Right lobe of liver (tissue), 6 donors: Measurements from ENCODE around the gene CTPS1. TPM values are rescaled to one million over a fixed set of nuclear protein-coding genes. Genes with fewer than 3 reads are reported as not detected.

Source experiments
- ATAC-seq, 4 donors: fragments of 200-7000 bp; cut with Tn5 transposase; one replicate each; pipeline ENCODE4 v1.9.1; 2020; ENCODE audit warnings: mild to moderate bottlenecking in 4 of 4, moderate library complexity in 4 of 4
- DNase-seq, 3 donors: peaks; one replicate each; pipeline ENCODE4 v3.0.0-alpha.2; 2020
- H3K27ac ChIP-seq, 3 donors: fragments of 200-600 bp; one replicate each; pipeline ENCODE4 v1.8.0; 2022
- H3K27me3 ChIP-seq, 2 donors: fragments of 200-600 bp; one replicate each; pipeline ENCODE4 v1.8.0; 2022
- H3K36me3 ChIP-seq, 4 donors: fragments of 200-600 bp; sonication (generic) in 1 of 4; one replicate each; pipeline versions ENCODE4 v1.5.1 to v1.8.0; 2017 to 2022; ENCODE audit warnings: control low read depth in 1 of 4
- H3K4me1 ChIP-seq, 4 donors: fragments of 200-600 bp; sonication (generic) in 1 of 4; one replicate each; pipeline versions ENCODE4 v1.5.1 to v1.8.0; 2017 to 2022; ENCODE audit warnings: control low read depth in 1 of 4
- H3K4me3 ChIP-seq, 3 donors: fragments of 200-600 bp; one replicate each; pipeline ENCODE4 v1.8.0; 2022
- H3K9me3 ChIP-seq, 4 donors: fragments of 200-600 bp; sonication (generic) in 1 of 4; one replicate each; pipeline versions ENCODE4 v1.5.1 to v1.8.0; 2017 to 2022; ENCODE audit warnings: control low read depth in 1 of 4
- CTCF ChIP-seq, 4 donors: fragments of 200-600 bp in 3 of 4; fragments of 450-650 bp in 1 of 4; IDR thresholded peaks; one replicate each; pipeline versions ENCODE4 v1.5.1 to v1.8.0; 2016 to 2022; ENCODE audit warnings: antibody characterized with exemption in 4 of 4, mild to moderate bottlenecking in 2 of 4
- POLR2A ChIP-seq: fragments of 450-650 bp; IDR thresholded peaks from one replicate; pipeline ENCODE4 v1.6.1; 2017; ENCODE audit warnings: antibody characterized with exemption, mild to moderate bottlenecking
- WGBS: methylation state at CpG from one replicate; pipeline ENCODE4 v1.1.6; 2018; ENCODE audit warnings: low coverage, low lambda C conversion rate; ENCODE audit not compliant: insufficient coverage; ENCODE audit errors: missing lambda C conversion rate; 5-methylcytosine and 5-hydroxymethylcytosine counted together
- intact Hi-C, 2 donors: fragments of 100-400 bp; cut with DNase I; formaldehyde crosslinking; loops; one replicate each; pipeline versions ENCODE4 v1.11.2 to v1.14.1; 2022
- total RNA-seq, 6 experiments: library from RNA; depleted of rRNA in 2 of 6; stranded (reverse); fragments of >200 nt in 2 of 6; fragmentation: NEBNext Ultra II Directional in 3 of 6; extraction: Animal tissue kit (Norgen Biotek cat#: 25700) in 3 of 6; gene quantifications; one replicate each; pipeline versions ENCODE4 v1.1.0 to v1.2.4, GENCODE V29; 2016 to 2023
- donor health status: DM: no; HTN: yes; CAD: no.
- donor health status: DM: no; HTN: no; CAD: no.
- donor health status: DM: no; HTN: no; CAD: no.
- donor health status: DM: no; HTN: yes; CAD: no.
- donor health status: DM: no; HTN: yes; CAD: no.

The CTPS1 gene
- total RNA-seq, 6 experiments from 2014 or later: 13.1 to 48.0 (median 42.2) TPM

- no peak for ATAC-seq
- Histone ChIP-seq H3K9me3 (no peaks in the 10 kb centered on the region), H3K27ac (peak overlapping the region in 2 of 3 donors; percentile 68 to 83), H3K27me3 (no peaks in the 10 kb centered on the region), H3K36me3 (no peaks in the 10 kb centered on the region), H3K4me3 (peak overlapping the region; percentile 76 to 87 (median 81)), H3K4me1 (peaks cover 0 to 20% (median 0%) of the 10 kb centered on the region in 4 donors)
- intact Hi-C loops: no loop called here
- DNase-seq: no peak
- WGBS: 67% methylated on average over 11 of the region's 17 CpGs
- TF ChIP-seq CTCF (IDR thresholded peaks at IDR 0.05): no peak
- TF ChIP-seq POLR2A: no peak
These were observed 633 bp upstream of the CTPS1 start for GRCh38 chr1:40978886-40979240.

- Histone ChIP-seq H3K4me3 (peak overlapping the region; percentile 76 to 87 (median 81)), H3K36me3 (peaks cover 0 to 5% (median 0%) of the 10 kb centered on the region in 4 donors), H3K9me3 (no peaks in the 10 kb centered on the region), H3K27ac (peak overlapping the region; percentile 68 to 83 (median 73)), H3K27me3 (no peaks in the 10 kb centered on the region), H3K4me1 (peaks cover 0 to 30% (median under 1%) of the 10 kb centered on the region in 4 donors)
- TF ChIP-seq CTCF (IDR thresholded peaks at IDR 0.05): no peak
- TF ChIP-seq POLR2A: no peak
- WGBS: no CpG with 5 or more reads among the region's 50 CpGs
- intact Hi-C loops: no loop called here
- ATAC-seq (peak in 3 of 4 donors; percentile 1 to 7 (median 2)), DNase-seq (no peak)
These were observed 564 bp downstream of the CTPS1 start for GRCh38 chr1:40980068-40980452.

- Histone ChIP-seq H3K4me1 (peaks cover 0 to 36% (median 3%) of the 10 kb centered on the region in 4 donors), H3K27me3 (no peaks in the 10 kb centered on the region), H3K27ac (peak overlapping the region; percentile 68 to 83 (median 73)), H3K9me3 (no peaks in the 10 kb centered on the region), H3K36me3 (peaks cover 0 to 6% (median 0%) of the 10 kb centered on the region in 4 donors), H3K4me3 (peak overlapping the region; percentile 76 to 87 (median 81))
- peak; percentile 1 to 36 (median 14) for ATAC-seq
- DNase-seq: peak in 2 of 3 donors; percentile 37 to 51
- 21% methylated on average over 13 of the region's 27 CpGs for WGBS
- TF ChIP-seq CTCF (IDR thresholded peaks at IDR 0.05) (no peak), POLR2A (peak; percentile 69)
- intact Hi-C loops: no loop called here
These were observed 1.1 kb downstream of the CTPS1 start for GRCh38 chr1:40980453-40981121.

GRCh38 chr1:40981691-40982448 lies 2.4 kb downstream of the CTPS1 start:
- no peak overlapping the region for H3K4me3 ChIP-seq
- no peaks in the 10 kb centered on the region for H3K9me3 ChIP-seq
- H3K27me3 ChIP-seq: no peaks in the 10 kb centered on the region
- no peak overlapping the region for H3K27ac ChIP-seq
- H3K4me1 ChIP-seq: peaks cover 0 to 47% (median 9%) of the 10 kb centered on the region in 4 donors
- peaks cover 0 to 6% (median 0%) of the 10 kb centered on the region in 4 donors for H3K36me3 ChIP-seq
- 70% methylated on average over 11 of the region's 14 CpGs for WGBS
- no peak for DNase-seq
- no peak for ATAC-seq
- no peak for TF ChIP-seq POLR2A
- TF ChIP-seq CTCF (IDR thresholded peaks at IDR 0.05): no peak
- intact Hi-C loops: no loop called here
